ENCODE data around the gene SULT1E1.

The SULT1E1 gene

GRCh38 chr4:69888336-69888735 is 28.4 kb upstream of the SULT1E1 start:
- no peak for TF ChIP-seq ZBTB7A (IDR thresholded peaks at IDR 0.05; ENCODE audit: low read depth)
- no peak for TF ChIP-seq CREB1 (IDR thresholded peaks at IDR 0.05; ENCODE audit: low read depth)
- no peak for TF ChIP-seq RAD21 (IDR thresholded peaks at IDR 0.05; ENCODE audit: low read depth)
- TF ChIP-seq NFIC (IDR thresholded peaks at IDR 0.05): no peak
- TF ChIP-seq YY1 (IDR thresholded peaks at IDR 0.05; ENCODE audit: low read depth): no peak
- TF ChIP-seq MAX (IDR thresholded peaks at IDR 0.05): no peak
- TF ChIP-seq USF1 (IDR thresholded peaks at IDR 0.05): no peak
- TF ChIP-seq REST (IDR thresholded peaks at IDR 0.05; ENCODE audit: low read depth): no peak
- TF ChIP-seq TEAD4 (IDR thresholded peaks at IDR 0.05): no peak
- no peak for TF ChIP-seq EP300 (IDR thresholded peaks at IDR 0.05; ENCODE audit: borderline replicate concordance)
- TF ChIP-seq FOXM1 (IDR thresholded peaks at IDR 0.05; ENCODE audit: borderline replicate concordance, low read depth): no peak
- TF ChIP-seq TCF12 (IDR thresholded peaks at IDR 0.05; ENCODE audit: low read depth): no peak
- no peak for TF ChIP-seq EGR1 (IDR thresholded peaks at IDR 0.05)
- no peak for TF ChIP-seq CEBPB (IDR thresholded peaks at IDR 0.05)
- TF ChIP-seq TAF1 (IDR thresholded peaks at IDR 0.05; ENCODE audit: low read depth): no peak

GRCh38 chr4:69882150-69882549 is 22.2 kb upstream of the SULT1E1 start:
- no peak for TF ChIP-seq REST (IDR thresholded peaks at IDR 0.05; ENCODE audit: low read depth)
- no peak for TF ChIP-seq MAX (IDR thresholded peaks at IDR 0.05)
- no peak for TF ChIP-seq CREB1 (IDR thresholded peaks at IDR 0.05; ENCODE audit: low read depth)
- TF ChIP-seq TCF12 (IDR thresholded peaks at IDR 0.05; ENCODE audit: low read depth): no peak
- TF ChIP-seq EGR1 (IDR thresholded peaks at IDR 0.05): no peak
- TF ChIP-seq YY1 (IDR thresholded peaks at IDR 0.05; ENCODE audit: low read depth): no peak
- no peak for TF ChIP-seq EP300 (IDR thresholded peaks at IDR 0.05; ENCODE audit: borderline replicate concordance)
- TF ChIP-seq TEAD4 (IDR thresholded peaks at IDR 0.05): no peak
- TF ChIP-seq ZBTB7A (IDR thresholded peaks at IDR 0.05; ENCODE audit: low read depth): no peak
- TF ChIP-seq USF1 (IDR thresholded peaks at IDR 0.05): no peak

- TF ChIP-seq CREB1 (IDR thresholded peaks at IDR 0.05; ENCODE audit: low read depth) (no peak), MAX (IDR thresholded peaks at IDR 0.05) (no peak), RAD21 (IDR thresholded peaks at IDR 0.05; ENCODE audit: low read depth) (peak; percentile 96), EGR1 (IDR thresholded peaks at IDR 0.05) (no peak), ZBTB7A (IDR thresholded peaks at IDR 0.05; ENCODE audit: low read depth) (no peak)
These were observed 21.3 kb upstream of the SULT1E1 start for GRCh38 chr4:69881173-69881773.

- TF ChIP-seq YY1 (IDR thresholded peaks at IDR 0.05; ENCODE audit: low read depth) (no peak), FOXM1 (IDR thresholded peaks at IDR 0.05; ENCODE audit: borderline replicate concordance, low read depth) (no peak), RAD21 (IDR thresholded peaks at IDR 0.05; ENCODE audit: low read depth) (no peak), TAF1 (IDR thresholded peaks at IDR 0.05; ENCODE audit: low read depth) (no peak), USF1 (IDR thresholded peaks at IDR 0.05) (no peak), ZBTB7A (IDR thresholded peaks at IDR 0.05; ENCODE audit: low read depth) (no peak), MAX (IDR thresholded peaks at IDR 0.05) (no peak), REST (IDR thresholded peaks at IDR 0.05; ENCODE audit: low read depth) (no peak), CREB1 (IDR thresholded peaks at IDR 0.05; ENCODE audit: low read depth) (no peak), NFIC (IDR thresholded peaks at IDR 0.05) (no peak), EP300 (IDR thresholded peaks at IDR 0.05; ENCODE audit: borderline replicate concordance) (no peak), EGR1 (IDR thresholded peaks at IDR 0.05) (no peak)
These were observed 18.3 kb upstream of the SULT1E1 start for GRCh38 chr4:69878250-69878649.
